T-helper 22 cell (primary cell): Measurements from ENCODE around the gene RORB.

Experiments
- DNase-seq: peaks from one replicate; pipeline ENCODE4 v3.0.0-alpha.2; 2020; ENCODE audit warnings: low read depth

Gene RORB

GRCh38 chr9:74719306-74719705 lies 222.2 kb downstream of the RORB start:
- no peak for DNase-seq

GRCh38 chr9:74721696-74722660 lies 224.8 kb downstream of the RORB start:
- DNase-seq, result no peak

- no peak for DNase-seq
Measured at GRCh38 chr9:74724317-74724716, 227.2 kb downstream of the RORB start.

- DNase-seq, result no peak
Measured at GRCh38 chr9:74726581-74726980, 229.4 kb downstream of the RORB start.

GRCh38 chr9:74728176-74728575 lies 231.0 kb downstream of the RORB start:
- no peak for DNase-seq

- DNase-seq, result no peak
Measured at GRCh38 chr9:74729136-74729695, 232.1 kb downstream of the RORB start.

- no peak for DNase-seq
Measured at GRCh38 chr9:74735761-74736160, 238.6 kb downstream of the RORB start.

GRCh38 chr9:74736646-74737045 lies 239.5 kb downstream of the RORB start:
- no peak for DNase-seq

- no peak for DNase-seq
Measured at GRCh38 chr9:74742191-74742790, 245.2 kb downstream of the RORB start.
